ENCODE measurements around the gene DLGAP1. TPM values are rescaled to one million over a fixed set of nuclear protein-coding genes. Genes with fewer than 3 reads are reported as not detected.

Gene DLGAP1
- total RNA-seq, 2 experiments from 2014 or later = not detected

GRCh38 chr18:4374564-4374963 is 80.5 kb downstream of the DLGAP1 start:
- no peaks in the 10 kb centered on the region for H3K4me1 Mint-ChIP-seq (ENCODE audit: low read depth)
- CTCF ChIA-PET = no interaction called here

DNA sequence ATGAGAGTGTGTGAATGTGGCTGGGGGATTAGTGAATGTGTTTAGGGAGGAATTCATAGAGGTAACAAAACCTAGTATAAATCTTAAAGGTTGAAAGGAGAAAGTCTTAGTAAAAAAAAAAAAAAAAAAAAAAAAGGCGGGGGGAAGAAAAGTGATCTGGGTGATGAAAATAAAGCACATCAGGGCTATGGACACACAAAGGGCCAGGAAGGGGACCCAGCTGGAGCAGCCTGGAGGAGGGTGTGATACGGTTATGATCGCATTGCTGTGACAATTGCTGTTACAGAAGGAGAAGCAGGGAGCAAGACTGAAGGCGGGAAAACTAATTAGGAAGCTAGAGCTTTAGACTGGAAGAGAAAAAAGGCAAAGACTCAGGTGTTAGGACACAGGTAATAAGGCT is 85.4 kb downstream of the DLGAP1 start:
- Mint-ChIP-seq H3K27ac (no peak overlapping the region), H3K4me1 (ENCODE audit: low read depth) (no peaks in the 10 kb centered on the region), H3K36me3 (ENCODE audit: low read depth) (no peaks in the 10 kb centered on the region), H3K4me3 (no peak overlapping the region), H3K27me3 (ENCODE audit: low read depth) (no peaks in the 10 kb centered on the region), H3K9me3 (ENCODE audit: insufficient read depth) (peaks cover 5% of the 10 kb centered on the region)
- ChIA-PET CTCF (no interaction called here), POLR2A (no interaction called here)
- DNase-seq (no peak), ATAC-seq (no peak)

More at GRCh38 chr18:4374564-4374963, 80.5 kb downstream of the DLGAP1 start:
- no peak for ATAC-seq
- Mint-ChIP-seq H3K4me3 (no peak overlapping the region), H3K36me3 (ENCODE audit: low read depth) (no peaks in the 10 kb centered on the region), H3K9me3 (ENCODE audit: insufficient read depth) (no peaks in the 10 kb centered on the region), H3K27ac (no peak overlapping the region), H3K27me3 (ENCODE audit: low read depth) (no peaks in the 10 kb centered on the region)
- no peak for DNase-seq
- POLR2A ChIA-PET = no interaction called here

DNA sequence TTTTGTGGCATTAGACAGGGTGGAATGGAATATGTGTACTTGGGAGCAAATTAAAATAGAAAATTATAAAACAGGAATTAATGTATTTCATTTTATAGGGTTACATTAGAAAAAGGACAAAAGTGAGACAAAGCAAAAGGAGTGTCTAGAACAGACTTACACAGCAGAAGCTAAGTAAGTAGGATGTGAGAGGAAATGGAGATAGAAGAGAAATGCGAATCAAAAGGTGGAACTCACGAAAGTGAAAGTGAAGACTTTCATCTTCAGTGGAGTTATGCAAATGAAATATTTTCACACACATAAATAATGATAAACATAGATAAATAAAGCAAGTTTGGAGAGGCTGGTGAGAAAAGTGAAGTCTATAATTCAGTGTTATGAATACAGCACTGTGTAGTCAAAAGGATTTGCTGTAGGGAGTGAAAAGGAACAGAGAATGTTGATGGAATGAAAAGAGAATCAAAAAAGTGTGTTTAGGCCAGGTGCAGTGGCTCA is 94.8 kb downstream of the DLGAP1 start:
- Mint-ChIP-seq H3K27me3 (ENCODE audit: low read depth) (no peaks in the 10 kb centered on the region), H3K27ac (no peak overlapping the region), H3K4me1 (ENCODE audit: low read depth) (no peaks in the 10 kb centered on the region), H3K36me3 (ENCODE audit: low read depth) (no peaks in the 10 kb centered on the region), H3K4me3 (no peak overlapping the region), H3K9me3 (ENCODE audit: insufficient read depth) (peaks cover 28% of the 10 kb centered on the region)
- ATAC-seq (no peak), DNase-seq (no peak)
- CTCF ChIA-PET = no interaction called here
- POLR2A ChIA-PET = no interaction called here

DNA sequence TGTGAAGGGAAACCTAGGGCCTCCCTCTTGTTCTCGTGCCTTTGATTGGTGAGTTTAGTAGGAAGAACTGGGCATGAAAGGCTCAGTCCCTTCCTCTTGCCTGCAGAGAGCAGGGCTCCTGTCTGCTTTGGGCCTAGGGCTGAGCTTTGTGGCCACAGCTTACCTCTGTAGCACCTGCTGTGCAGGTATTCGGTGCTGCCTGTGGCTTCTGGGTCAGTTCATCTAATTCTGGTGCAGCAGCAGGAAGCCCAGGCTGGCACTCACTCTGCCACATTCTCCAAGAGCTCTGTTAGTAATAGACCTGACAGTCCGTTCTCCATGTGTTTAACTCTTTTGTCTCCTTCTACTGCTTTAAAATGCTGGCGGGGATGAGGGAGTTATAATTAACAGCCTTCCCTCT is 96.5 kb downstream of the DLGAP1 start:
- H3K36me3 Mint-ChIP-seq (ENCODE audit: low read depth) = no peaks in the 10 kb centered on the region
- no peak overlapping the region for H3K27ac Mint-ChIP-seq
- DNase-seq = no peak
- POLR2A ChIA-PET = no interaction called here
- H3K27me3 Mint-ChIP-seq (ENCODE audit: low read depth) = no peaks in the 10 kb centered on the region
- CTCF ChIA-PET = no interaction called here
- ATAC-seq = no peak
- H3K4me1 Mint-ChIP-seq (ENCODE audit: low read depth) = no peaks in the 10 kb centered on the region
- H3K4me3 Mint-ChIP-seq = no peak overlapping the region
- H3K9me3 Mint-ChIP-seq (ENCODE audit: insufficient read depth) = peaks cover 30% of the 10 kb centered on the region

GRCh38 chr18:4357579-4357978 is 97.5 kb downstream of the DLGAP1 start:
- ChIA-PET POLR2A (no interaction called here), CTCF (no interaction called here)
- DNase-seq = no peak
- no peaks in the 10 kb centered on the region for H3K36me3 Mint-ChIP-seq (ENCODE audit: low read depth)
- peaks cover 30% of the 10 kb centered on the region for H3K9me3 Mint-ChIP-seq (ENCODE audit: insufficient read depth)
- H3K4me3 Mint-ChIP-seq = no peak overlapping the region
- ATAC-seq = no peak
- no peaks in the 10 kb centered on the region for H3K27me3 Mint-ChIP-seq (ENCODE audit: low read depth)
- no peak overlapping the region for H3K27ac Mint-ChIP-seq
- H3K4me1 Mint-ChIP-seq (ENCODE audit: low read depth) = no peaks in the 10 kb centered on the region

DNA sequence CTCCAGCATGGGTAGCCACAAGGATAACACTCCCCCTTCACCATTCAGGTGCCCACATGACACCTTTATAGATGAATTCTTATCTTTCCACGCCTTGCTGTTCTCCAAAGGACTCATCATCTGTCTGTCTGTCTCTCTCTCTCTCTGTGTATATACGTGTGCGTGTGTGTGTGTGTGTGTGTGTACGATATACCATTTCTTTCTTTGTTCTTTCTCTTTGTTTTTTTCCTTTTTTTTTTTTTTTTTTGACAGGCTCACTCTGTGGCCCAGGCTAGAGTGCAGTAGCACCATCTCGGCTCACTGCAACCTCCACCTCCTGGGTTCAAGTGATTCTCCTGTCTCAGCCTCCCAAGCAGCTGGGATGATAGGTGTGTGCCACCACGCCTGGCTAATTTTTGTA is 98.2 kb downstream of the DLGAP1 start:
- DNase-seq (no peak), ATAC-seq (no peak)
- POLR2A ChIA-PET = no interaction called here
- Mint-ChIP-seq H3K27ac (no peak overlapping the region), H3K4me1 (ENCODE audit: low read depth) (no peaks in the 10 kb centered on the region), H3K4me3 (no peak overlapping the region), H3K27me3 (ENCODE audit: low read depth) (no peaks in the 10 kb centered on the region), H3K36me3 (ENCODE audit: low read depth) (no peaks in the 10 kb centered on the region), H3K9me3 (ENCODE audit: insufficient read depth) (peaks cover 26% of the 10 kb centered on the region)
- CTCF ChIA-PET = no interaction called here

- no peak for DNase-seq
- H3K4me1 Mint-ChIP-seq (ENCODE audit: low read depth) = no peaks in the 10 kb centered on the region
- H3K27ac Mint-ChIP-seq = no peak overlapping the region
- ChIA-PET CTCF (no interaction called here), POLR2A (no interaction called here)
- no peak overlapping the region for H3K4me3 Mint-ChIP-seq
- ATAC-seq = no peak
- H3K36me3 Mint-ChIP-seq (ENCODE audit: low read depth) = no peaks in the 10 kb centered on the region
- peaks cover 14% of the 10 kb centered on the region for H3K9me3 Mint-ChIP-seq (ENCODE audit: insufficient read depth)
- no peaks in the 10 kb centered on the region for H3K27me3 Mint-ChIP-seq (ENCODE audit: low read depth)
These were observed 101.2 kb downstream of the DLGAP1 start for GRCh38 chr18:4353853-4354418.

- POLR2A ChIA-PET = no interaction called here
- no peak overlapping the region for H3K27ac Mint-ChIP-seq
- CTCF ChIA-PET = no interaction called here
- no peak overlapping the region for H3K4me3 Mint-ChIP-seq
- peaks cover 14% of the 10 kb centered on the region for H3K9me3 Mint-ChIP-seq (ENCODE audit: insufficient read depth)
- no peaks in the 10 kb centered on the region for H3K27me3 Mint-ChIP-seq (ENCODE audit: low read depth)
- no peaks in the 10 kb centered on the region for H3K36me3 Mint-ChIP-seq (ENCODE audit: low read depth)
- no peaks in the 10 kb centered on the region for H3K4me1 Mint-ChIP-seq (ENCODE audit: low read depth)
- ATAC-seq = no peak
- DNase-seq = no peak
These were observed 102.2 kb downstream of the DLGAP1 start for GRCh38 chr18:4352746-4353551.

DNA sequence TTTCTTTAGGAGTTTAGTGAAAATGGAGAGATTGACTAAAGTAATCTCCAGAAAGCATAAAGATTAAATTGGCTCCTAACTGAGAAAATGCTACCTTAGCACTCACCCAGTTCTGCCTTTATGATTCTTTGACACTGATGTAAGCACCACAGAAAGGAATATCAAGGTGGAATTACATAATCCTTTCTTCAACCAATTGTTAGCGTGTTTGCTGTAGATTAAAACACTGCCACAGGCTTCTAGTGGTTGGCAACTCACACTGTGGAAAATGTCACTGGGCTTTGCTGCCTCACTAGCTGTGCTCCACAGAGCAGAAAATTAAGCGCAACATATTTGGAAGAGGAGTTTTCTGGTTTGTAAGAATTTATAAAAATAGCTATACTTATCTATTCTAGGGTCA is 104.1 kb downstream of the DLGAP1 start:
- ChIA-PET POLR2A (no interaction called here), CTCF (no interaction called here)
- ATAC-seq (no peak), DNase-seq (no peak)
- peaks cover 11% of the 10 kb centered on the region for H3K9me3 Mint-ChIP-seq (ENCODE audit: insufficient read depth)
- H3K4me3 Mint-ChIP-seq = no peak overlapping the region
- H3K36me3 Mint-ChIP-seq (ENCODE audit: low read depth) = no peaks in the 10 kb centered on the region
- H3K27ac Mint-ChIP-seq = no peak overlapping the region
- no peaks in the 10 kb centered on the region for H3K27me3 Mint-ChIP-seq (ENCODE audit: low read depth)
- no peaks in the 10 kb centered on the region for H3K4me1 Mint-ChIP-seq (ENCODE audit: low read depth)

DNA sequence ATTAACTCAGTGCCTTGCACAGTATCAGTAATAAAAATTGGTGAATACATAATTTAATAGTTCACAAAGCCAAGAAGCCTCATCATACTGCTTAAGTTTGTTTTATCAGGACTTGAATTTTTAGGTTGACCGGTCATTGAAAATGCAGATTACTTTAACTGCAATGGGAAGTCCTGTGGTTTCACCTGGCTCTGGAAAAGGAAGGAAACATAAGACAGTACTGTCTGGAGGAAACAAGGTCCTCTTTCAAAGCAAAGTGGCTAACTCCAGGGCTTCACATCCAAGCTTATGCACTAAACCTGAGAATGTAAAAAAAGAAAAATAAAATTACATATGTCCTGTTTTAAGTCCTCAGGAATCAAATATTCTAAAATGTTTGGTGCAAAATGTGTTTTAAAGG is 119.7 kb downstream of the DLGAP1 start:
- Mint-ChIP-seq H3K27me3 (ENCODE audit: low read depth) (no peaks in the 10 kb centered on the region), H3K27ac (no peak overlapping the region), H3K36me3 (ENCODE audit: low read depth) (no peaks in the 10 kb centered on the region), H3K9me3 (ENCODE audit: insufficient read depth) (peaks cover 11% of the 10 kb centered on the region), H3K4me3 (no peak overlapping the region), H3K4me1 (ENCODE audit: low read depth) (no peaks in the 10 kb centered on the region)
- ATAC-seq = no peak
- DNase-seq = no peak
- ChIA-PET POLR2A (no interaction called here), CTCF (no interaction called here)

DNA sequence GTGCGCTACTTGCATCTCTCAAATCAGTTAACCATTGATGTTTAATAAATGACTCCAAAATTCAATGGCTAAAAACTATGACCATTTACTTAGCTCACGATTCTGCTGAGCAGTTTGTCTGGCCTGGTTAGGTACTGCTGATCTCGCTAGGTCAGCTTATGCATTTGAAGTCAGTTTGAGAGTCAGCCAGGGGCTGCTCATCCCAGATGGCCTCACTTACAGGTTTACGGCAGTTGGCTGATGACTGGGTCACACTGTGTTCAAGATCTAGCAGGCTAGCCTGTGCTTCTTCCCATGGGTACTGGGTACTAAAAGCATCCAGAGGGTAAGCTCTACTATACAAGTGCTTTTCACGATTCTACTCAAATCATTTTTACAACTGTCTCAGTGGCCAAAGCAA is 122.1 kb downstream of the DLGAP1 start:
- no peak for ATAC-seq
- Mint-ChIP-seq H3K36me3 (ENCODE audit: low read depth) (no peaks in the 10 kb centered on the region), H3K4me1 (ENCODE audit: low read depth) (no peaks in the 10 kb centered on the region), H3K27ac (no peak overlapping the region), H3K4me3 (no peak overlapping the region), H3K27me3 (ENCODE audit: low read depth) (no peaks in the 10 kb centered on the region), H3K9me3 (ENCODE audit: insufficient read depth) (peaks cover 11% of the 10 kb centered on the region)
- CTCF ChIA-PET = no interaction called here
- DNase-seq = no peak
- POLR2A ChIA-PET = no interaction called here

DNA sequence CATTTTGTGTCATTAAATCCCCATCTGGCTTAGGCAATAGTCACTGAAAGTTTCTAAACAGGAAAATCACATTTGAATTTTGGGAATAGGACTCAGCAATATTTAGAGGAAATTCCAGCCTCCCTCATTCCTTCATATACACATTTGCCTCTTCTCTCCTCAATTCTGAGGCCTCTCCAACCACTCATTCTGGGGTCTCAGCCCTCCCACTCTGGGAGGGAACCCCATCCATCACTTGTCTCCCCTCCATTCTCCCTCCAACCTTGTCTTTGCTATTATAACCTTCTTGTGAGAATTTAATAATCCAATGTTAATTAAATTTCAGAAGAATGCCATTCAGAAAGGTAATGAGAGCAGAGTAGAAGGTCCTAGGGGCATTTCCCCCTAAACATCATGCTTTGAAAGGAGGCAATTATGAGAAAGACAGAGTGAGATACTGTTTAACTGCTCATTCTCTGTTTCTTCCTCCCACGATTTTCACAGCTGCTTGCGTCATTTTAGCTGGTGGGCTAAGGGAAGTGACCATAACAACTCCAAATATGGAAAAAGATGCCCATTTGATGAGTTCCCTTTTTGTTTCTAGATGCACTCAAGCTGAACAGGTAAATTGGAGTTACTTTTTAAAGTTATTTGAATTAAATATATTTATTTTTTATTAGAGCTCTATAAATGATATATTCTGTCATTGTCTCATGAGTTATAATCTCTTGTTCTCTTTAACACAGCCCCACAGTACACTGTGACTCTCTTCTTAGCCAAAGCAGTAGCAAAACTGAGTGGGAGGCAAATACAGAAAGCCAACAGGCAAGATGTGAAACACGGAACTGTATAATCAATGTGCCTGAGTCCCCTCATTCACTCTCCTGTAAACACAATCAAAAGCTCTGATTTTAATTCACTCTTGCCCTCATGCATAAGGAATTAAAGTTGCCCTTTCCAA is 135.1 kb downstream of the DLGAP1 start:
- Mint-ChIP-seq H3K4me1 (ENCODE audit: low read depth) (no peaks in the 10 kb centered on the region), H3K9me3 (ENCODE audit: insufficient read depth) (peaks cover 3% of the 10 kb centered on the region), H3K27me3 (ENCODE audit: low read depth) (no peaks in the 10 kb centered on the region), H3K27ac (no peak overlapping the region), H3K4me3 (no peak overlapping the region), H3K36me3 (ENCODE audit: low read depth) (no peaks in the 10 kb centered on the region)
- ChIA-PET POLR2A (no interaction called here), CTCF (no interaction called here)
- DNase-seq (no peak), ATAC-seq (no peak)
